ENCODE results near the gene MACF1. TPM values are rescaled to one million over a fixed set of nuclear protein-coding genes. Genes with fewer than 3 reads are reported as not detected.

Gene MACF1
- total RNA-seq, 2 donors from 2014 or later: 214 to 251 TPM

- no peaks in the 10 kb centered on the region for H3K36me3 ChIP-seq (ENCODE audit: control insufficient read depth, insufficient read depth, low read length)
- no peak overlapping the region for H3K27ac Mint-ChIP-seq
- H3K27ac ChIP-seq (ENCODE audit: low read depth, low read length): no peak overlapping the region
- peaks cover 3% of the 10 kb centered on the region for H3K4me1 ChIP-seq (ENCODE audit: control insufficient read depth, insufficient read depth, low read length)
- no peak overlapping the region for H3K4me3 Mint-ChIP-seq
- no peaks in the 10 kb centered on the region for H3K27me3 Mint-ChIP-seq (ENCODE audit: insufficient read depth)
- H3K27me3 ChIP-seq (ENCODE audit: control insufficient read depth, insufficient read depth, low read length, poor library complexity, severe bottlenecking): no peaks in the 10 kb centered on the region
- 58 to 93% methylated on average over 2 to 3 of the region's 3 CpGs for WGBS, 2 experiments (ENCODE audit: insufficient coverage in 1 of 2, insufficient read length in 1 of 2)
- no peaks in the 10 kb centered on the region for H3K9me3 ChIP-seq (ENCODE audit: control insufficient read depth, low read length)
- peaks cover 35% of the 10 kb centered on the region for H3K4me1 Mint-ChIP-seq
- TF ChIP-seq CTCF (conservative IDR thresholded peaks at IDR 0.05): no peak
- H3K9ac ChIP-seq (ENCODE audit: extremely low read depth, low read length, poor library complexity, severe bottlenecking): no peak overlapping the region
- H3K4me3 ChIP-seq (ENCODE audit: low read length): no peak overlapping the region
- no peak for DNase-seq
- no peaks in the 10 kb centered on the region for H3K9me3 Mint-ChIP-seq
- H3K36me3 Mint-ChIP-seq (ENCODE audit: low read depth): no peaks in the 10 kb centered on the region
Observed at GRCh38 chr1:39187275-39188046, 17.0 kb upstream of the MACF1 start.

GRCh38 chr1:39189592-39190041, 14.9 kb upstream of the MACF1 start:
- no peaks in the 10 kb centered on the region for H3K27me3 ChIP-seq (ENCODE audit: control insufficient read depth, insufficient read depth, low read length, poor library complexity, severe bottlenecking)
- no peaks in the 10 kb centered on the region for H3K4me1 ChIP-seq (ENCODE audit: control insufficient read depth, insufficient read depth, low read length)
- Mint-ChIP-seq H3K4me3 (no peak overlapping the region), H3K4me1 (peaks cover 20% of the 10 kb centered on the region), H3K36me3 (ENCODE audit: low read depth) (no peaks in the 10 kb centered on the region), H3K27me3 (ENCODE audit: insufficient read depth) (no peaks in the 10 kb centered on the region), H3K27ac (no peak overlapping the region), H3K9me3 (no peaks in the 10 kb centered on the region)
- TF ChIP-seq CTCF (conservative IDR thresholded peaks at IDR 0.05): no peak
- H3K9me3 ChIP-seq (ENCODE audit: control insufficient read depth, low read length): no peaks in the 10 kb centered on the region
- no peak overlapping the region for H3K27ac ChIP-seq (ENCODE audit: low read depth, low read length)
- no peak overlapping the region for H3K9ac ChIP-seq (ENCODE audit: extremely low read depth, low read length, poor library complexity, severe bottlenecking)
- 93 to 97% methylated on average over 1 of the region's 1 CpG for WGBS, 2 experiments (ENCODE audit: insufficient coverage in 1 of 2, insufficient read length in 1 of 2)
- no peaks in the 10 kb centered on the region for H3K36me3 ChIP-seq (ENCODE audit: control insufficient read depth, insufficient read depth, low read length)
- no peak overlapping the region for H3K4me3 ChIP-seq (ENCODE audit: low read length)
- no peak for DNase-seq

- no peak for DNase-seq
- H3K36me3 Mint-ChIP-seq (ENCODE audit: low read depth): no peaks in the 10 kb centered on the region
- WGBS, 2 experiments (ENCODE audit: insufficient coverage in 1 of 2, insufficient read length in 1 of 2): 100% methylated on average over 1 of the region's 3 CpGs; no CpG with 5 or more reads in 1 of the 2 experiments
- H3K9ac ChIP-seq (ENCODE audit: extremely low read depth, low read length, poor library complexity, severe bottlenecking): no peak overlapping the region
- H3K27me3 Mint-ChIP-seq (ENCODE audit: insufficient read depth): no peaks in the 10 kb centered on the region
- no peak overlapping the region for H3K4me3 ChIP-seq (ENCODE audit: low read length)
- H3K9me3 Mint-ChIP-seq: no peaks in the 10 kb centered on the region
- H3K4me1 Mint-ChIP-seq: peaks cover 20% of the 10 kb centered on the region
- no peak overlapping the region for H3K27ac Mint-ChIP-seq
- no peaks in the 10 kb centered on the region for H3K9me3 ChIP-seq (ENCODE audit: control insufficient read depth, low read length)
- no peaks in the 10 kb centered on the region for H3K36me3 ChIP-seq (ENCODE audit: control insufficient read depth, insufficient read depth, low read length)
- no peak overlapping the region for H3K27ac ChIP-seq (ENCODE audit: low read depth, low read length)
- H3K4me1 ChIP-seq (ENCODE audit: control insufficient read depth, insufficient read depth, low read length): no peaks in the 10 kb centered on the region
- H3K4me3 Mint-ChIP-seq: no peak overlapping the region
- H3K27me3 ChIP-seq (ENCODE audit: control insufficient read depth, insufficient read depth, low read length, poor library complexity, severe bottlenecking): no peaks in the 10 kb centered on the region
- TF ChIP-seq CTCF (conservative IDR thresholded peaks at IDR 0.05): no peak
Observed at GRCh38 chr1:39190096-39190495, 14.4 kb upstream of the MACF1 start.
